SK-N-SH (cell line): ENCODE measurements around the gene ABCB4. TPM values are rescaled to one million over a fixed set of nuclear protein-coding genes. Genes with fewer than 3 reads are reported as not detected.
A peak's percentile ranks its signal among the peaks of the same experiment; 100 is the strongest.

ENCODE experiments used
- CTCF ChIA-PET: fragments of 300-600, 350-600 bp; formaldehyde crosslinking; extraction: SDS; loops from one replicate; lab custom pipeline; 2021; lab: Yijun Ruan, JAX
- POLR2A ChIA-PET: fragments of 350-600 bp; sonication (Branson Sonifier 250); formaldehyde crosslinking; extraction: SDS; loops from one replicate; lab custom pipeline; 2020; ENCODE audit warnings: antibody characterized with exemption, inconsistent platforms; lab: Yijun Ruan, JAX
- DNase-seq: peaks from one replicate; pipeline ENCODE4 v3.0.0; 2012
- H2AFZ ChIP-seq: fragments of 200-600 bp; sonication (generic); 2 replicates; pipeline ENCODE4 v1.8.1; 2016; ENCODE audit warnings: antibody characterized with exemption, mild to moderate bottlenecking, low read depth
- H3F3A ChIP-seq: fragments of 200-600 bp; sonication (generic); replicated peaks from 2 replicates; pipeline ENCODE3; 2016; ENCODE audit warnings: antibody characterized with exemption, mild to moderate bottlenecking; ENCODE audit not compliant: insufficient read depth
- H3K27ac ChIP-seq, 2 experiments: fragments of 200-500 bp in 1 of 2; fragments of 200-600 bp in 1 of 2; sonication (Bioruptor generic) in 1 of 2; sonication (generic), shearing (Covaris generic) in 1 of 2; 2 replicates each; pipeline versions ENCODE4 v1.5.1 to v1.6.1; 2014 to 2016; ENCODE audit warnings: low read depth in 2 of 2, inconsistent platforms in 1 of 2, low read length in 1 of 2, mild to moderate bottlenecking in 1 of 2, mixed read lengths in 1 of 2
- H3K27me3 ChIP-seq: fragments of 200-600 bp; sonication (generic), shearing (Covaris generic); 2 replicates; pipeline ENCODE4 v1.6.1; 2016; ENCODE audit warnings: mixed run types; ENCODE audit not compliant: insufficient read depth
- H3K36me3 ChIP-seq, 2 experiments: fragments of 200-500 bp in 1 of 2; fragments of 200-600 bp in 1 of 2; sonication (Bioruptor generic) in 1 of 2; sonication (generic) in 1 of 2; replicated peaks in 1 of 2; 2 replicates each; pipeline versions ENCODE3 to v1.5.1; 2014 to 2016; ENCODE audit warnings: low read length in 1 of 2, mild to moderate bottlenecking in 1 of 2; ENCODE audit not compliant: insufficient read depth in 2 of 2, control insufficient read depth in 1 of 2
- H3K4me1 ChIP-seq, 2 experiments: fragments of 200-500 bp in 1 of 2; fragments of 200-600 bp in 1 of 2; sonication (Bioruptor generic) in 1 of 2; sonication (generic), shearing (Covaris generic) in 1 of 2; 2 replicates each; pipeline versions ENCODE4 v1.5.1 to v1.6.1; 2014 to 2016; ENCODE audit warnings: low read depth in 1 of 2, low read length in 1 of 2, mixed run types in 1 of 2; ENCODE audit not compliant: insufficient read depth in 2 of 2, control insufficient read depth in 1 of 2
- H3K4me2 ChIP-seq: fragments of 200-600 bp; sonication (generic), shearing (Covaris generic); 2 replicates; pipeline ENCODE4 v1.6.1; 2017; ENCODE audit warnings: mixed run types
- H3K4me3 ChIP-seq, 2 experiments: fragments of 200-500 bp in 1 of 2; fragments of 200-600 bp in 1 of 2; sonication (Bioruptor generic) in 1 of 2; sonication (generic), shearing (Covaris generic) in 1 of 2; 2 replicates each; pipeline versions ENCODE4 v1.5.1 to v1.8.1; 2014 to 2016; ENCODE audit warnings: low read depth in 2 of 2, inconsistent platforms in 1 of 2, low read length in 1 of 2, mild to moderate bottlenecking in 1 of 2, mixed read lengths in 1 of 2, moderate library complexity in 1 of 2
- H3K79me2 ChIP-seq: fragments of 200-600 bp; sonication (generic); 2 replicates; pipeline ENCODE4 v1.8.1; 2017; ENCODE audit warnings: mild to moderate bottlenecking; ENCODE audit not compliant: insufficient read depth
- H3K9ac ChIP-seq: fragments of 200-600 bp; sonication (generic); 2 replicates; pipeline ENCODE4 v1.6.1; 2017; ENCODE audit warnings: mixed run types
- H3K9me2 ChIP-seq: fragments of 200-600 bp; sonication (generic); 2 replicates; pipeline ENCODE4 v1.6.1; 2017; ENCODE audit warnings: mixed run types
- H3K9me3 ChIP-seq: fragments of 200-600 bp; sonication (generic); 2 replicates; pipeline ENCODE4 v1.6.1; 2017; ENCODE audit warnings: mixed run types, mild to moderate bottlenecking, moderate library complexity
- H4K20me1 ChIP-seq: fragments of 200-600 bp; sonication (generic); 2 replicates; pipeline ENCODE4 v1.6.1; 2017; ENCODE audit warnings: mild to moderate bottlenecking, mixed run types; ENCODE audit not compliant: insufficient read depth
- CHD2 ChIP-seq: fragments of 150-350 bp; IDR thresholded peaks from 2 replicates; pipeline ENCODE4 v1.6.1; 2018; ENCODE audit warnings: low read length; ENCODE audit not compliant: partially characterized antibody
- ELF1 ChIP-seq: IDR thresholded peaks from 2 replicates; pipeline ENCODE4 v1.4.0; 2012
- EP300 ChIP-seq, 2 experiments: IDR thresholded peaks; 2 replicates each; pipeline versions ENCODE4 v1.4.0 to v1.6.1; 2012; ENCODE audit warnings: borderline replicate concordance in 1 of 2, low read depth in 1 of 2, low read length in 1 of 2
- EZH2phosphoT487 ChIP-seq: fragments of 200-600 bp; sonication (generic); IDR thresholded peaks from 2 replicates; pipeline ENCODE4 v1.6.1; 2017; ENCODE audit warnings: low read depth, mixed run types, mild to moderate bottlenecking, antibody characterized with exemption, moderate library complexity, borderline replicate concordance
- FOSL2 ChIP-seq: IDR thresholded peaks from 2 replicates; pipeline ENCODE4 v1.4.0; 2012; ENCODE audit warnings: low read depth, mild to moderate bottlenecking, moderate library complexity, borderline replicate concordance
- GATA2 ChIP-seq: sonication (generic); formaldehyde crosslinking; IDR thresholded peaks from 2 replicates; pipeline ENCODE4 v1.5.0; 2020; ENCODE audit warnings: mild to moderate bottlenecking, missing genetic modification reagents
- RAD21 ChIP-seq: IDR thresholded peaks from 2 replicates; pipeline ENCODE4 v1.6.1; 2012; ENCODE audit warnings: mild to moderate bottlenecking, low read length
- SIN3A ChIP-seq: IDR thresholded peaks from 2 replicates; pipeline ENCODE4 v1.6.1; 2012; ENCODE audit warnings: low read depth, mild to moderate bottlenecking, low read length, moderate library complexity, borderline replicate concordance
- TCF12 ChIP-seq: IDR thresholded peaks from 2 replicates; pipeline ENCODE4 v1.4.0; 2012
- TEAD4 ChIP-seq: IDR thresholded peaks from 2 replicates; pipeline ENCODE4 v1.4.0; 2012; ENCODE audit warnings: mild to moderate bottlenecking, borderline replicate concordance; ENCODE audit not compliant: insufficient read depth
- WGBS: methylation state at CpG from one replicate; pipeline ENCODE4 v1.1.6; 2017; ENCODE audit warnings: low lambda C conversion rate; 5-methylcytosine and 5-hydroxymethylcytosine counted together
- polyA plus RNA-seq, 3 experiments: library from polyadenylated mRNA; depleted of rRNA; stranded (reverse); fragments of >200 nt; gene quantifications; 2 replicates each; pipeline ENCODE4 v1.2.3, GENCODE V29; 2012
- TF ChIP-seq, protein P1 (sequence below): fragments of 150-350 bp; IDR thresholded peaks from 2 replicates; pipeline ENCODE4 v1.6.1; 2016; ENCODE audit warnings: mild to moderate bottlenecking, low read depth, low read length
- TF ChIP-seq, protein P2 (sequence below): IDR thresholded peaks from 2 replicates; pipeline ENCODE4 v1.4.0; 2012; ENCODE audit warnings: low read depth

ABCB4 gene
- polyA plus RNA-seq, 1 of the 3 experiments (the other 2 are of a cell fraction), result 0.18 TPM

DNA sequence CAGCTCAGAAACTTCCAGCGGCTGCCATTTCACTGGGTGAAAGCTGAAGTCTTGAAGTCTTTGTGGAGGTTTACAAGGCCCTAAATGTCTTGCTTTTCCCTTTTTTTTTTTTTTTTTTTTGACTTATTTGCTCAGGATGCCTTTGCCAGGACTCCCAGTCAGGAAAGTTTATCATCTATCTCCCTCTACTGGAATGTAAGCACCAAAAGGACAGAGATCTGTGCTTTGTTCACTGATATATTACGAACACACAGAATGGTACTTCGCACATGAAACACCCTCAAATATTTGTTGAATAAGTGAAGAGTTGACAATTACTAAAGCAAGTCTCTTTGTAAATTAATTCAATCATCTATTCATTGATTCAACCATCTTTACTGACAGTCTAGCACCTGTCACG is 23.2 kb downstream of the ABCB4 start:
- Histone ChIP-seq H3K27ac (no peak overlapping the region), H3K4me2 (no peak overlapping the region), H3K4me1 (peaks cover 0 to 4% of the 10 kb centered on the region in 2 experiments; a peak in 2 of 4 replicates), H3K27me3 (no peaks in the 10 kb centered on the region), H3K79me2 (no peaks in the 10 kb centered on the region), H3K9me2 (no peaks in the 10 kb centered on the region; the same call in 1 of the 2 replicates), H2AFZ (no peak overlapping the region), H3K4me3 (no peak overlapping the region), H3F3A (no peaks in the 10 kb centered on the region)
- ChIA-PET POLR2A (no interaction called here), CTCF (interaction anchor here (1.4 kb wide), 1 partner anchor 37 kb away, joined by 4 read pairs; no protein-coding TSS in a partner anchor)
- TF ChIP-seq RAD21, result peak; percentile 35; the same call in 1 of the 2 replicates
- no peak for TF ChIP-seq SIN3A
- TF ChIP-seq, all 33 proteins: peak for 1
- WGBS, result 63% methylated on average over 4 of the region's 4 CpGs
- Histone ChIP-seq H4K20me1 (no peaks in the 10 kb centered on the region), H3K9me3 (no peaks in the 10 kb centered on the region), H3K36me3 (no peaks in the 10 kb centered on the region), H3K9ac (no peak overlapping the region)
- DNase-seq, result no peak

DNA sequence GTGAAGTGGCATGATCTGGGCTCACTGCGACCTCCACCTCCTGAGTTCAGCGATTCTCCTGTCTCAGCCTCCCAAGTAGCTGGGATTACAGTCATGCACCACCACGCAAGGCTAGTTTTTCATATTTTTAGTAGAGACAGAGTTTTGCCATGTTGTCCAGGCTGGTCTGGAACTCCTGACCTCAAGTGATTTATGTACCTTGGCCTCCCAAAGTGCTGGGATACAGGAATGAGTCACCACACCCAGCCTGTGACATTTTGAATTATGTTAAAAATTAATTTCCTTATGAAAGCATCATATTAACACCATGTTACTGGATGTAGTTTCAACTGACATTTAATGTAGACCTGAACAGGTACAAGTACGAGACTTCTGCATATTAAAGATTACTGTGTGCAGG is 24.3 kb downstream of the ABCB4 start:
- Histone ChIP-seq H3K9me2 (no peaks in the 10 kb centered on the region; the same call in 1 of the 2 replicates), H3K4me3 (no peak overlapping the region), H3K9ac (no peak overlapping the region), H3K27ac (no peak overlapping the region), H3K27me3 (no peaks in the 10 kb centered on the region), H2AFZ (no peak overlapping the region), H3K4me2 (no peak overlapping the region), H3K9me3 (no peaks in the 10 kb centered on the region), H3K79me2 (no peaks in the 10 kb centered on the region), H3K36me3 (no peaks in the 10 kb centered on the region), H3F3A (no peaks in the 10 kb centered on the region), H4K20me1 (no peaks in the 10 kb centered on the region), H3K4me1 (peaks cover 0 to 4% of the 10 kb centered on the region in 2 experiments; a peak in 2 of 4 replicates)
- 60% methylated on average over 4 of the region's 4 CpGs for WGBS
- POLR2A ChIA-PET, result no interaction called here
- CTCF ChIA-PET, result interaction anchor here (1.4 kb wide), 1 partner anchor 36 kb away, joined by 4 read pairs; no protein-coding TSS in a partner anchor
- DNase-seq, result no peak
- TF ChIP-seq, protein P1, sequence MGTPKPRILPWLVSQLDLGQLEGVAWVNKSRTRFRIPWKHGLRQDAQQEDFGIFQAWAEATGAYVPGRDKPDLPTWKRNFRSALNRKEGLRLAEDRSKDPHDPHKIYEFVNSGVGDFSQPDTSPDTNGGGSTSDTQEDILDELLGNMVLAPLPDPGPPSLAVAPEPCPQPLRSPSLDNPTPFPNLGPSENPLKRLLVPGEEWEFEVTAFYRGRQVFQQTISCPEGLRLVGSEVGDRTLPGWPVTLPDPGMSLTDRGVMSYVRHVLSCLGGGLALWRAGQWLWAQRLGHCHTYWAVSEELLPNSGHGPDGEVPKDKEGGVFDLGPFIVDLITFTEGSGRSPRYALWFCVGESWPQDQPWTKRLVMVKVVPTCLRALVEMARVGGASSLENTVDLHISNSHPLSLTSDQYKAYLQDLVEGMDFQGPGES, result no peak
- no peak for TF ChIP-seq GATA2 (CRISPR knock-in tag)
- TF ChIP-seq ELF1, result no peak
- no peak for TF ChIP-seq EZH2phosphoT487
- no peak for TF ChIP-seq TCF12
- no peak for TF ChIP-seq TEAD4

DNA sequence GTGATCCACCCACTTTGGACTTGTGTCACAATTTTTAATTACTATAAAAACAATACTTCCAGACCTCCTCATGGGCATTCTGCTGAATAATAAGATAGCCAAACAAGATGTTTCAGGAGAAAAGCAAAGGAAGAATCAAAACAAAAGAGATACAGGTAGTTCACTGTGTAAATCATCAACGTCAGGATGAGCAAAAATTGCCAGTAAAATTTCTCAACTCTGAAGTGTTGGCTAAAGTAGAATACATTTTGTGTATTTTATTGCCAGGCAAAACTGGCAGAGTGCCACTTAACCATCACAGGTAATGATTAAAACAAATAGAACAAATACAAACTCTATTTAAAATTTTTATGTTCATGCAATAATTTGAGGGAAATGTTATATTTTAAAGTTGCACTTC is 24.8 kb downstream of the ABCB4 start:
- CTCF ChIA-PET, result no interaction called here
- no peaks in the 10 kb centered on the region for H3K27me3 ChIP-seq

More for the DNA sequence above, 24.8 kb downstream of the ABCB4 start:
- POLR2A ChIA-PET, result no interaction called here
- Histone ChIP-seq H3K9ac (no peak overlapping the region), H2AFZ (no peak overlapping the region), H4K20me1 (no peaks in the 10 kb centered on the region), H3K27ac (no peak overlapping the region), H3K79me2 (no peaks in the 10 kb centered on the region), H3K4me3 (no peak overlapping the region), H3F3A (no peaks in the 10 kb centered on the region), H3K4me2 (no peak overlapping the region), H3K4me1 (peaks cover 0 to 4% of the 10 kb centered on the region in 2 experiments; a peak in 2 of 4 replicates), H3K9me2 (no peaks in the 10 kb centered on the region; the same call in 1 of the 2 replicates), H3K9me3 (no peaks in the 10 kb centered on the region), H3K36me3 (no peaks in the 10 kb centered on the region)
- WGBS, result 41% methylated on average over 1 of the region's 1 CpG
- TF ChIP-seq FOSL2, result no peak
- TF ChIP-seq CHD2, result no peak
- TF ChIP-seq, protein P2, sequence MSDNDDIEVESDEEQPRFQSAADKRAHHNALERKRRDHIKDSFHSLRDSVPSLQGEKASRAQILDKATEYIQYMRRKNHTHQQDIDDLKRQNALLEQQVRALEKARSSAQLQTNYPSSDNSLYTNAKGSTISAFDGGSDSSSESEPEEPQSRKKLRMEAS, result no peak
- no peak for TF ChIP-seq TEAD4
- TF ChIP-seq EZH2phosphoT487, result no peak
- TF ChIP-seq EP300 (IDR thresholded peaks at IDR 0.05; ENCODE audit: borderline replicate concordance in 1 of 2, low read depth in 1 of 2, low read length in 1 of 2), result no peak
- DNase-seq, result no peak
